ENCODE data around the gene TMEM217. TPM values are rescaled to one million over a fixed set of nuclear protein-coding genes. Genes with fewer than 3 reads are reported as not detected.

Gene TMEM217
- total and polyA plus RNA-seq, 2 of the 4 experiments (the other 2 are of a cell fraction), result 1.4 to 3.5 TPM

GRCh38 chr6:37205997-37206340 is 52.0 kb downstream of the TMEM217 start:
- Histone ChIP-seq H3K14ac (replicated peaks; ENCODE audit: low read depth, low read length) (no peak overlapping the region), H2AFZ (replicated peaks; ENCODE audit: low read length, poor library complexity) (no peak overlapping the region), H2BK120ac (ENCODE audit: low read depth, low read length) (no peak overlapping the region), H3K4me3 (ENCODE audit: insufficient read depth, low read depth, low read length) (no peak overlapping the region), H3K36me3 (ENCODE audit: control insufficient read depth, insufficient read depth, low read length) (no peaks in the 10 kb centered on the region), H2BK5ac (ENCODE audit: low read depth, low read length, poor library complexity, severe bottlenecking) (no peak overlapping the region), H4K5ac (ENCODE audit: low read depth, low read length) (no peak overlapping the region), H3K56ac (ENCODE audit: extremely low read depth, insufficient read depth, low read length) (no peak overlapping the region), H4K20me1 (ENCODE audit: insufficient read depth, low read length) (0 out of 2 replicates have a peak, but pooled peaks cover 4% of the 10 kb centered on the region), H3K27ac (ENCODE audit: insufficient read depth, low read length) (no peak overlapping the region), H3K9ac (ENCODE audit: low read depth, low read length) (no peak overlapping the region), H2BK20ac (ENCODE audit: low read depth, low read length) (no peak overlapping the region), H3K9me1 (ENCODE audit: insufficient read depth, low read length) (no peaks in the 10 kb centered on the region), H3K4me1 (ENCODE audit: control insufficient read depth, insufficient read depth, low read length) (peaks cover 2% of the 10 kb centered on the region; the same call in 1 of the 2 replicates), H2AK5ac (ENCODE audit: low read depth, low read length) (no peak overlapping the region), H3K18ac (ENCODE audit: low read depth, low read length) (no peak overlapping the region), H3K27me3 (ENCODE audit: control insufficient read depth, insufficient read depth, low read length) (peaks cover 4% of the 10 kb centered on the region), H3K79me1 (ENCODE audit: low read depth in 1 of 2, low read length in 2 of 2) (no peaks in the 10 kb centered on the region), H3K23ac (ENCODE audit: low read depth, low read length) (no peak overlapping the region), H3K9me3 (ENCODE audit: control insufficient read depth, insufficient read depth, low read length) (no peaks in the 10 kb centered on the region), H4K91ac (ENCODE audit: insufficient read depth, low read depth, low read length) (no peak overlapping the region), H3K4ac (ENCODE audit: low read depth, low read length) (no peak overlapping the region), H2BK15ac (ENCODE audit: low read depth, low read length) (no peak overlapping the region), H2AK9ac (replicated peaks; ENCODE audit: low read depth, low read length, poor library complexity) (peak overlapping the region; percentile 47), H4K8ac (ENCODE audit: low read depth in 2 of 2, low read length in 2 of 2) (no peak overlapping the region), H3K4me2 (ENCODE audit: low read depth, low read length) (no peak overlapping the region)
- ATAC-seq (ENCODE audit: low read depth) (no peak), DNase-seq (no peak)
- intact Hi-C loops (cut with micrococcal nuclease) (no loop called here), dilution Hi-C loops (cut with HindIII; ENCODE audit: low sequenced_read_pairs, unreplicated experiment) (no loop called here), in situ Hi-C loops (cut with MboI; ENCODE audit: low sequenced_read_pairs) (loop anchor here (10.0 kb wide), 1 partner anchor 151 kb away; no protein-coding TSS in a partner anchor)
- BruUV-seq (replicated peaks), result no TSS peak
- POLR2A ChIA-PET (ENCODE audit: unreplicated experiment), result no interaction called here
- CTCF ChIA-PET, result interaction anchor here (1.3 to 2.1 kb wide), 4 partner anchors 34 to 188 kb away, joined by 4 to 7 read pairs (median 6); no protein-coding TSS in a partner anchor
- no CpG with 5 or more reads among the region's 4 CpGs for WGBS, 2 experiments (ENCODE audit: extremely low coverage in 2 of 2, insufficient read length in 1 of 2)
- TF ChIP-seq CEBPB (IDR thresholded peaks at IDR 0.05; ENCODE audit: low read depth, low read length) (no peak), FOS (IDR thresholded peaks at IDR 0.05; ENCODE audit: low read depth, low read length) (no peak), SMC3 (IDR thresholded peaks at IDR 0.05; ENCODE audit: low read depth, low read length) (no peak), MAFK (IDR thresholded peaks at IDR 0.05; ENCODE audit: low read depth, low read length) (no peak), RCOR1 (IDR thresholded peaks at IDR 0.05; ENCODE audit: insufficient replicate concordance, low read length) (no peak), RAD21 (IDR thresholded peaks at IDR 0.05; ENCODE audit: low read length) (no peak), ELK1 (IDR thresholded peaks at IDR 0.05; ENCODE audit: borderline replicate concordance, low read depth, low read length) (no peak), RFX5 (IDR thresholded peaks at IDR 0.05; ENCODE audit: low read depth, low read length) (no peak), MXI1 (IDR thresholded peaks at IDR 0.05; ENCODE audit: borderline replicate concordance, low read depth, low read length) (no peak), MAZ (IDR thresholded peaks at IDR 0.05; ENCODE audit: borderline replicate concordance, low read depth, low read length) (no peak), POLR2A (IDR thresholded peaks at IDR 0.05; ENCODE audit: low read depth, low read length) (no peak), CHD1 (IDR thresholded peaks at IDR 0.05; ENCODE audit: low read depth, low read length) (no peak)
- TF ChIP-seq, protein P1, sequence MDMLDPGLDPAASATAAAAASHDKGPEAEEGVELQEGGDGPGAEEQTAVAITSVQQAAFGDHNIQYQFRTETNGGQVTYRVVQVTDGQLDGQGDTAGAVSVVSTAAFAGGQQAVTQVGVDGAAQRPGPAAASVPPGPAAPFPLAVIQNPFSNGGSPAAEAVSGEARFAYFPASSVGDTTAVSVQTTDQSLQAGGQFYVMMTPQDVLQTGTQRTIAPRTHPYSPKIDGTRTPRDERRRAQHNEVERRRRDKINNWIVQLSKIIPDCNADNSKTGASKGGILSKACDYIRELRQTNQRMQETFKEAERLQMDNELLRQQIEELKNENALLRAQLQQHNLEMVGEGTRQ (IDR thresholded peaks at IDR 0.05; ENCODE audit: low read depth, low read length), result no peak

Data from IMR-90 (cell line).